Endothelial cell of umbilical vein (primary cell): ENCODE results near the gene TM4SF20. TPM values are rescaled to one million over a fixed set of nuclear protein-coding genes. Genes with fewer than 3 reads are reported as not detected.

Source experiments
- BruUV-seq: library from RNA; stranded (reverse); fragments of 400-500 nt; replicated peaks from 2 replicates; lab custom pipeline; 2021; lab: Mats Ljungman, UMichigan
- CTCF ChIA-PET: fragments of 300-600, 350-600 bp; sonication (Branson Sonifier 250); formaldehyde crosslinking; loops from one replicate; lab custom pipeline; 2021; ENCODE audit warnings: antibody characterized with exemption, inconsistent platforms; lab: Charles Lee
- POLR2A ChIA-PET: fragments of 300-600, 350-600 bp; sonication (Branson Sonifier 250); formaldehyde crosslinking; loops from one replicate; lab custom pipeline; 2021; ENCODE audit warnings: antibody characterized with exemption, inconsistent platforms; lab: Charles Lee
- DNase-seq: peaks from one replicate; pipeline ENCODE4 v3.0.0-alpha.2; 2011; ENCODE audit warnings: low read depth, low spot score
- FAIRE-seq: peaks from 2 replicates; lab custom pipeline; 2011; peaks lifted over from hg19 to GRCh38; lab: Jason Lieb, UNC
- H2AFZ ChIP-seq: 2 replicates; pipeline ENCODE4 v1.6.0; 2012; ENCODE audit warnings: low read depth, low read length, control low read depth, inconsistent platforms
- H3K27ac ChIP-seq: 2 replicates; pipeline ENCODE4 v1.5.1; 2011; ENCODE audit warnings: low read depth, mild to moderate bottlenecking, control low read depth, low read length, moderate library complexity; ENCODE audit not compliant: insufficient read depth
- H3K27me3 ChIP-seq, 2 experiments: 2 replicates each; pipeline versions ENCODE4 v1.6.0 to v1.6.1; 2011; ENCODE audit warnings: low read length in 2 of 2, mixed read lengths in 1 of 2; ENCODE audit not compliant: control insufficient read depth in 2 of 2, insufficient read depth in 2 of 2
- H3K36me3 ChIP-seq, 2 experiments: 2 replicates in 1 of 2; 3 replicates in 1 of 2; pipeline ENCODE4 v1.5.1; 2011; ENCODE audit warnings: low read length in 2 of 2, mild to moderate bottlenecking in 1 of 2, moderate library complexity in 1 of 2; ENCODE audit not compliant: control insufficient read depth in 2 of 2, insufficient read depth in 2 of 2; ENCODE audit errors: extremely low read depth in 1 of 2
- H3K4me1 ChIP-seq: 3 replicates; pipeline ENCODE4 v1.5.1; 2011; ENCODE audit warnings: mild to moderate bottlenecking, low read length; ENCODE audit not compliant: control insufficient read depth, insufficient read depth; ENCODE audit errors: extremely low read depth
- H3K4me2 ChIP-seq: 2 replicates; pipeline ENCODE4 v1.6.1; 2011; ENCODE audit warnings: low read length, control low read depth, mixed read lengths; ENCODE audit not compliant: insufficient read depth
- H3K4me3 ChIP-seq, 3 experiments: fragments of 200-600 bp in 1 of 3; sonication (generic), shearing (Covaris generic) in 1 of 3; replicated peaks in 1 of 3; 2 replicates each; pipeline ENCODE4 v1.5.1; 2011 to 2016; ENCODE audit warnings: control low read depth in 3 of 3, low read length in 3 of 3, mild to moderate bottlenecking in 2 of 3, inconsistent platforms in 1 of 3, low read depth in 1 of 3, moderate library complexity in 1 of 3; ENCODE audit not compliant: insufficient read depth in 1 of 3
- H3K79me2 ChIP-seq: 2 replicates; pipeline ENCODE4 v1.6.0; 2012; ENCODE audit warnings: low read length, inconsistent platforms; ENCODE audit not compliant: control insufficient read depth, insufficient read depth
- H3K9ac ChIP-seq: replicated peaks from 2 replicates; pipeline ENCODE3; 2011; ENCODE audit warnings: low read length, control low read depth; ENCODE audit not compliant: insufficient read depth; ENCODE audit errors: extremely low read depth
- H3K9me1 ChIP-seq: replicated peaks from 3 replicates; pipeline ENCODE4 v1.6.0; 2011; ENCODE audit warnings: mild to moderate bottlenecking, low read length; ENCODE audit not compliant: control insufficient read depth, insufficient read depth; ENCODE audit errors: extremely low read depth
- H3K9me3 ChIP-seq: replicated peaks from 2 replicates; pipeline ENCODE4 v1.5.1; 2012; ENCODE audit warnings: low read length, inconsistent platforms; ENCODE audit not compliant: control insufficient read depth, insufficient read depth
- H4K20me1 ChIP-seq: replicated peaks from 2 replicates; pipeline ENCODE3; 2011; ENCODE audit warnings: mild to moderate bottlenecking, low read length; ENCODE audit not compliant: control insufficient read depth, insufficient read depth; ENCODE audit errors: extremely low read depth
- CTCF ChIP-seq, 2 donors: IDR thresholded peaks; 1 replicate in 1 of 2; 2 replicates in 1 of 2; pipeline ENCODE4 v1.5.1; 2011; ENCODE audit warnings: low read length in 2 of 2, mild to moderate bottlenecking in 2 of 2, moderate library complexity in 2 of 2, control low read depth in 1 of 2, inconsistent platforms in 1 of 2, low read depth in 1 of 2; ENCODE audit not compliant: insufficient read depth in 1 of 2; ENCODE audit errors: extremely low read depth in 1 of 2
- EZH2 ChIP-seq: IDR thresholded peaks from 2 replicates; pipeline ENCODE4 v1.6.1; 2012; ENCODE audit warnings: borderline replicate concordance, low read depth, mild to moderate bottlenecking, moderate library complexity, low read length, inconsistent platforms; ENCODE audit not compliant: severe bottlenecking
- FOS ChIP-seq: IDR thresholded peaks from 2 replicates; pipeline ENCODE4 v1.6.1; 2011; ENCODE audit warnings: mild to moderate bottlenecking, low read length, moderate library complexity, borderline replicate concordance; ENCODE audit not compliant: insufficient read depth
- GATA2 ChIP-seq: IDR thresholded peaks from 2 replicates; pipeline ENCODE4 v1.7.0; 2011; ENCODE audit warnings: low read depth, mild to moderate bottlenecking, moderate library complexity, mixed read lengths, low read length; ENCODE audit not compliant: insufficient read length, insufficient read depth
- JUN ChIP-seq: IDR thresholded peaks from 2 replicates; pipeline ENCODE4 v1.6.1; 2011; ENCODE audit warnings: borderline replicate concordance, low read depth; ENCODE audit not compliant: insufficient read length, insufficient read depth
- MAX ChIP-seq: IDR thresholded peaks from 2 replicates; pipeline ENCODE4 v1.6.1; 2011; ENCODE audit not compliant: insufficient read depth, insufficient read length
- MYC ChIP-seq: IDR thresholded peaks from one replicate; pipeline ENCODE4 v1.6.1; 2011; ENCODE audit warnings: mild to moderate bottlenecking, low read depth, low read length
- POLR2A ChIP-seq: IDR thresholded peaks from 2 replicates; pipeline ENCODE4 v1.6.1; 2012; ENCODE audit warnings: low read depth, mild to moderate bottlenecking, control low read depth, low read length
- POLR2AphosphoS5 ChIP-seq: IDR thresholded peaks from 2 replicates; pipeline ENCODE4 v1.6.1; 2012; ENCODE audit warnings: low read depth, mild to moderate bottlenecking, control low read depth, low read length, moderate library complexity; ENCODE audit not compliant: insufficient read depth
- dilution Hi-C: fragments of 300-500 bp; cut with MboI; formaldehyde crosslinking; loops from one replicate; pipeline ENCODE4 v1.15.0; 2019; ENCODE audit warnings: low sequenced_read_pairs; ENCODE audit not compliant: extremely low pct_ligation_motif_present
- intact Hi-C: fragments of 100-400 bp; cut with micrococcal nuclease; formaldehyde crosslinking; loops from one replicate; pipeline ENCODE4 v1.10.0; 2022
- polyA plus RNA-seq, 4 experiments: library from polyadenylated mRNA; depleted of rRNA in 3 of 4; stranded (reverse) in 3 of 4; unstranded in 1 of 4; fragments of >200 nt; gene quantifications; 2 replicates each; pipeline versions ENCODE4 v1.2.1 to v1.2.3, GENCODE V29; 2011 to 2012; ENCODE audit warnings: missing spikeins in 1 of 4
- total RNA-seq: library from RNA; stranded (reverse); gene quantifications from 2 replicates; pipeline ENCODE4 v1.2.3, GENCODE V29; 2021

Gene TM4SF20
- total and polyA plus RNA-seq, 2 donors (not counting 3 experiments of a cell fraction or from before 2014, with no cell fraction given), result not detected

- H3K4me1 ChIP-seq, result no peaks in the 10 kb centered on the region
- DNase-seq (no peak), FAIRE-seq (no peak)
- intact Hi-C loops, result no loop called here
- H3K9me3 ChIP-seq, result no peaks in the 10 kb centered on the region
- no peaks in the 10 kb centered on the region for H3K9me1 ChIP-seq
- no peak overlapping the region for H3K27ac ChIP-seq
- CTCF ChIA-PET, result no interaction called here
- no peak overlapping the region for H2AFZ ChIP-seq
- TF ChIP-seq JUN (no peak), EZH2 (no peak), MYC (no peak), FOS (no peak), CTCF (IDR thresholded peaks at IDR 0.05; ENCODE audit: extremely low read depth in 1 of 2, insufficient read depth in 1 of 2, low read depth in 1 of 2, low read length in 2 of 2) (no peak), POLR2AphosphoS5 (no peak), MAX (no peak), GATA2 (no peak), POLR2A (no peak)
- H3K4me2 ChIP-seq, result no peak overlapping the region
- POLR2A ChIA-PET, result no interaction called here
- no peak overlapping the region for H3K4me3 ChIP-seq
- dilution Hi-C loops, result no loop called here
- H3K27me3 ChIP-seq, result peaks cover 2% of the 10 kb centered on the region in 2 experiments
- BruUV-seq, result no TSS peak
- no peaks in the 10 kb centered on the region for H3K36me3 ChIP-seq
- no peaks in the 10 kb centered on the region for H3K79me2 ChIP-seq
- no peak overlapping the region for H3K9ac ChIP-seq
- no peaks in the 10 kb centered on the region for H4K20me1 ChIP-seq
Observed at GRCh38 chr2:227423656-227424499, 44.8 kb upstream of the TM4SF20 start.
